Measurements from ENCODE around the gene GRIFIN.

Gene GRIFIN

GRCh38 chr7:2440608-2441245 lies 35.5 kb downstream of the GRIFIN start:
- in situ Hi-C loops (cut with HindIII; ENCODE audit: low sequenced_read_pairs): no loop called here

GRCh38 chr7:2438775-2439174 lies 37.4 kb downstream of the GRIFIN start:
- in situ Hi-C loops (cut with HindIII; ENCODE audit: low sequenced_read_pairs): no loop called here

- in situ Hi-C loops (cut with HindIII; ENCODE audit: low sequenced_read_pairs): no loop called here
Observed at GRCh38 chr7:2438186-2438585, 38.0 kb downstream of the GRIFIN start.

GRCh38 chr7:2437537-2438148 lies 38.6 kb downstream of the GRIFIN start:
- in situ Hi-C loops (cut with HindIII; ENCODE audit: low sequenced_read_pairs): no loop called here

- in situ Hi-C loops (cut with HindIII; ENCODE audit: low sequenced_read_pairs): no loop called here
Observed at GRCh38 chr7:2437136-2437535, 39.1 kb downstream of the GRIFIN start.

- in situ Hi-C loops (cut with HindIII; ENCODE audit: low sequenced_read_pairs): no loop called here
Observed at GRCh38 chr7:2436341-2437104, 39.7 kb downstream of the GRIFIN start.

- in situ Hi-C loops (cut with HindIII; ENCODE audit: low sequenced_read_pairs): no loop called here
Observed at GRCh38 chr7:2435146-2435545, 41.1 kb downstream of the GRIFIN start.

- in situ Hi-C loops (cut with HindIII; ENCODE audit: low sequenced_read_pairs): no loop called here
Observed at GRCh38 chr7:2433713-2434550, 42.3 kb downstream of the GRIFIN start.

GRCh38 chr7:2432910-2433712 lies 43.1 kb downstream of the GRIFIN start:
- in situ Hi-C loops (cut with HindIII; ENCODE audit: low sequenced_read_pairs): no loop called here

GRCh38 chr7:2431260-2431867 lies 44.8 kb downstream of the GRIFIN start:
- in situ Hi-C loops (cut with HindIII; ENCODE audit: low sequenced_read_pairs): no loop called here

- in situ Hi-C loops (cut with HindIII; ENCODE audit: low sequenced_read_pairs): no loop called here
Observed at GRCh38 chr7:2425749-2426148, 50.4 kb downstream of the GRIFIN start.

All from DLD1 (cell line).